DND-41 (cell line): Measurements from ENCODE around the gene INPP5A.

Experiments used
- ATAC-seq: fragments of 200-7000 bp; cut with Tn5 transposase; 3 replicates; pipeline ENCODE4 v1.9.1; 2021; ENCODE audit warnings: low read depth; ENCODE audit not compliant: insufficient read depth
- DNase-seq: peaks from one replicate; pipeline ENCODE4 v3.0.0-alpha.2; 2020
- H2AFZ ChIP-seq: 2 replicates; pipeline ENCODE4 v1.6.0; 2012; ENCODE audit warnings: low read depth, low read length
- H3K27ac ChIP-seq: 2 replicates; pipeline ENCODE4 v1.5.1; 2012; ENCODE audit warnings: low read length, inconsistent platforms
- H3K27me3 ChIP-seq: fragments of 200-600 bp; sonication (generic); 2 replicates; pipeline ENCODE4 v1.6.0; 2012; ENCODE audit warnings: low read length, mild to moderate bottlenecking, inconsistent platforms; ENCODE audit not compliant: insufficient read depth, poor library complexity
- H3K36me3 ChIP-seq: 2 replicates; pipeline ENCODE4 v1.5.1; 2012; ENCODE audit warnings: low read length, inconsistent platforms; ENCODE audit not compliant: insufficient read depth
- H3K4me1 ChIP-seq: 2 replicates; pipeline ENCODE4 v1.5.1; 2012; ENCODE audit warnings: mild to moderate bottlenecking, low read length; ENCODE audit not compliant: insufficient read depth
- H3K4me2 ChIP-seq: 2 replicates; pipeline ENCODE4 v1.6.0; 2012; ENCODE audit warnings: mild to moderate bottlenecking, moderate library complexity, low read length, inconsistent platforms; ENCODE audit not compliant: insufficient read depth
- H3K4me3 ChIP-seq, 2 experiments: fragments of 200-600 bp in 1 of 2; shearing (Covaris generic) in 1 of 2; 2 replicates each; pipeline ENCODE4 v1.5.1; 2012 to 2016; ENCODE audit warnings: inconsistent platforms in 2 of 2, low read length in 2 of 2, mild to moderate bottlenecking in 2 of 2, low read depth in 1 of 2, moderate library complexity in 1 of 2
- H3K79me2 ChIP-seq: 2 replicates; pipeline ENCODE4 v1.6.0; 2012; ENCODE audit warnings: low read length, inconsistent platforms; ENCODE audit not compliant: insufficient read depth
- H3K9ac ChIP-seq: 2 replicates; pipeline ENCODE4 v1.6.0; 2012; ENCODE audit warnings: low read depth, mild to moderate bottlenecking, inconsistent platforms, low read length, moderate library complexity
- H3K9me3 ChIP-seq: 2 replicates; pipeline ENCODE4 v1.5.1; 2012; ENCODE audit warnings: low read length, moderate library complexity, mild to moderate bottlenecking, inconsistent platforms; ENCODE audit not compliant: insufficient read depth, severe bottlenecking
- H4K20me1 ChIP-seq: 2 replicates; pipeline ENCODE4 v1.6.0; 2012; ENCODE audit warnings: low read length; ENCODE audit not compliant: insufficient read depth
- EZH2 ChIP-seq: IDR thresholded peaks from 3 replicates; pipeline ENCODE4 v1.6.1; 2012; ENCODE audit warnings: borderline replicate concordance, low read depth, mild to moderate bottlenecking, moderate library complexity, low read length, inconsistent platforms; ENCODE audit not compliant: severe bottlenecking
- TF ChIP-seq, protein P1 (sequence below): IDR thresholded peaks from 2 replicates; pipeline ENCODE4 v1.5.1; 2012; ENCODE audit warnings: borderline replicate concordance, low read length, moderate library complexity, mild to moderate bottlenecking; ENCODE audit not compliant: poor library complexity, severe bottlenecking; ENCODE audit errors: extremely low read depth

Gene INPP5A

DNA sequence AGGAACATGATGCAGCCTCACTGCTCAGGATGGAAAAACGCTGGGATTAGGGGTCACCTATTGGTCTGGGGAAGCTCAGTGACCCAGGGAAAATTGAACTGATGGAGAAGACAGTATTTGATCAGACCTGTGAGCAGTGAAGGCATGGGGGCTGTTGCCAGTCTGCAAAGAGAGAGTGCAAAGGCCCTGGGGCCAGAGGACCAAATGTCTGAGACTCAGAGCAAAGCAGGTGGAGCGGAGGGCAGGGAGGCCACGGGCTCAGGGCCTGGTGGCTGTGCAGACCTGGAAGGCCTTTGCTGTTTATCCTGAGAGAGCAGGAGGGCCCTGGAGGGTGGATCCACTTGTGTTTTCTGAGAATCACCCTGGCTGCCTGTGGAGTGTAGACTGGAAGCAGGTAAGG lies 67.1 kb downstream of the INPP5A start:
- Histone ChIP-seq H3K4me3 (no peak overlapping the region), H3K27ac (no peak overlapping the region), H2AFZ (no peak overlapping the region), H3K4me1 (no peaks in the 10 kb centered on the region), H3K9me3 (peaks cover 11% of the 10 kb centered on the region), H3K36me3 (no peaks in the 10 kb centered on the region), H3K79me2 (peaks cover 86% of the 10 kb centered on the region), H3K9ac (no peak overlapping the region), H4K20me1 (peaks cover 62% of the 10 kb centered on the region), H3K27me3 (no peaks in the 10 kb centered on the region), H3K4me2 (no peak overlapping the region)
- no peak for ATAC-seq
- DNase-seq, result no peak
- TF ChIP-seq EZH2, result no peak
- TF ChIP-seq, protein P1, sequence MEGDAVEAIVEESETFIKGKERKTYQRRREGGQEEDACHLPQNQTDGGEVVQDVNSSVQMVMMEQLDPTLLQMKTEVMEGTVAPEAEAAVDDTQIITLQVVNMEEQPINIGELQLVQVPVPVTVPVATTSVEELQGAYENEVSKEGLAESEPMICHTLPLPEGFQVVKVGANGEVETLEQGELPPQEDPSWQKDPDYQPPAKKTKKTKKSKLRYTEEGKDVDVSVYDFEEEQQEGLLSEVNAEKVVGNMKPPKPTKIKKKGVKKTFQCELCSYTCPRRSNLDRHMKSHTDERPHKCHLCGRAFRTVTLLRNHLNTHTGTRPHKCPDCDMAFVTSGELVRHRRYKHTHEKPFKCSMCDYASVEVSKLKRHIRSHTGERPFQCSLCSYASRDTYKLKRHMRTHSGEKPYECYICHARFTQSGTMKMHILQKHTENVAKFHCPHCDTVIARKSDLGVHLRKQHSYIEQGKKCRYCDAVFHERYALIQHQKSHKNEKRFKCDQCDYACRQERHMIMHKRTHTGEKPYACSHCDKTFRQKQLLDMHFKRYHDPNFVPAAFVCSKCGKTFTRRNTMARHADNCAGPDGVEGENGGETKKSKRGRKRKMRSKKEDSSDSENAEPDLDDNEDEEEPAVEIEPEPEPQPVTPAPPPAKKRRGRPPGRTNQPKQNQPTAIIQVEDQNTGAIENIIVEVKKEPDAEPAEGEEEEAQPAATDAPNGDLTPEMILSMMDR, result no peak

DNA sequence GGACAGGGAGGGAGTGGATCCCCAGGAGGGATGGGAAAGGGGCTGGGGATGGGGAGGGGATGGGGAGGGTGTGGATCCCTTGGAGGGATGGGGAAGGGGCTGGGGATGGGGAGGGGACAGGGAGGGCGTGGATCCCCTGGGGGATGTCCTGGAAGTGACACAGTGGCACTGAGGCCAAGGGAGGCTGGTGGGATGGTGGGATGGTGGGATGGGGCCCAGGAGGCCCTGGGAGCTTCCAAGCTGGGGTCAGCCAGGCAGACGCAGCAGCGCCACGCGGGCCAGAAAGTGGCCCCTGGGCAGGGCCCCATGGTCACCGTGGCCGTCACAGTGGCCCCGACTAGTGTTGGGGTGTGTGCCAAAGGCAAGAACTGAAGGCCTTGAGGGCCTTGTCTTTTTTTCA lies 67.8 kb downstream of the INPP5A start:
- DNase-seq (no peak), ATAC-seq (no peak)
- Histone ChIP-seq H3K4me2 (no peak overlapping the region), H3K79me2 (peaks cover 79% of the 10 kb centered on the region), H3K27me3 (no peaks in the 10 kb centered on the region), H3K4me3 (no peak overlapping the region), H2AFZ (no peak overlapping the region), H3K9me3 (peaks cover 4% of the 10 kb centered on the region), H4K20me1 (peaks cover 67% of the 10 kb centered on the region), H3K36me3 (no peaks in the 10 kb centered on the region), H3K9ac (no peak overlapping the region), H3K4me1 (no peaks in the 10 kb centered on the region), H3K27ac (no peak overlapping the region)
- no peak for TF ChIP-seq EZH2
- TF ChIP-seq, protein P1, result no peak

DNA sequence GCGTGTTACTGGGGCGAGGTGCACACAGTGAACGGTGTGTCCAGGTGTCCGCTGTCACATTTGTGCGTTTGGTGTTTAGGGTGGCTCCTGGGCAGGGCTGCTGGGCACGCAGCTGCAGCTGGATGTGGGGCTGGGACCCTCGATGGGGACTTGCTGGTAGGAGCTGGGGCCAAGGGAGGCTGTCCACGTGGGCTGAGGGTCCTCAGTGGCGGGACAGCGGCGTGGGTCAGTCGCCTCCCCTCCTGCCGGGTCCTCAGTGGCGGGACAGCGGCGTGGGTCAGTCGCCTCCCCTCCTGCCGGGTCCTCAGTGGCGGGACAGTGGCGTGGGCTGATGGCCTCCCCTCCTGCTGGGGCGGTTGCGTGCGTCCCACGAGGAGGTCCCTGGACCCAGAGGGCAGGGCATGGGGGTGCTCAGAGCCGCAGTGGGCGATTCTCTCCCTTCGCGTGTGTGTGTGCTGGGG lies 68.5 kb downstream of the INPP5A start:
- DNase-seq (no peak), ATAC-seq (no peak)
- Histone ChIP-seq H3K9ac (no peak overlapping the region), H3K4me2 (no peak overlapping the region), H2AFZ (no peak overlapping the region), H3K36me3 (no peaks in the 10 kb centered on the region), H3K4me3 (no peak overlapping the region), H3K27ac (no peak overlapping the region), H3K27me3 (no peaks in the 10 kb centered on the region), H3K9me3 (peaks cover 2% of the 10 kb centered on the region), H3K4me1 (no peaks in the 10 kb centered on the region), H3K79me2 (peaks cover 74% of the 10 kb centered on the region), H4K20me1 (peaks cover 74% of the 10 kb centered on the region)
- TF ChIP-seq, protein P1, result no peak
- no peak for TF ChIP-seq EZH2
